HG02678 (cell line): ENCODE data around the gene CACNG3.
"Not testable (repeated sequence)": the region's sequence is repeated elsewhere in the genome, so short reads cannot be mapped to it uniquely, and the experiment has no call there.

ENCODE experiments used
- ATAC-seq: cut with Tn5 transposase; IDR thresholded peaks from one replicate; pipeline ENCODE4 v1.9.1; 2021; ENCODE audit warnings: mild to moderate bottlenecking, moderate library complexity; ENCODE audit not compliant: unreplicated experiment

The CACNG3 gene

DNA sequence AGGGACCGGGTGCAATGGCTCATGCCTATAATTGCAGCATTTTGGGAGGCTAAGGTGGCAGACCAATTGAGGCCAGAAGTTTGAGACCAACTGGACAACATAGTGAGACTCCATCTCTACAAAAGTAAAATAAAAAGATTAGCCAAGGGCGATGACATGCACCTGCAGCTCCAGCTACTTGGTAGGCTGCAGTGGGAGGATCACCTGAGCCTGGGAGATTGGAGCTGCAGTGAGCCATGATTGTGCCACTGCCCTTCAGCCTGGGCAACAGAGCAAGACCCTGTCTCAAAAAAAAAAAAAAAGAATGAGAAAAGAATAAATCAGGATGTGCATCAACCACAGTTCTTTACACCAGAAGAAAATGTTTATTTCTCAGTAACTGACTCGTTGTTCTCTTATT is 76.0 kb downstream of the CACNG3 start:
- ATAC-seq = no peak

DNA sequence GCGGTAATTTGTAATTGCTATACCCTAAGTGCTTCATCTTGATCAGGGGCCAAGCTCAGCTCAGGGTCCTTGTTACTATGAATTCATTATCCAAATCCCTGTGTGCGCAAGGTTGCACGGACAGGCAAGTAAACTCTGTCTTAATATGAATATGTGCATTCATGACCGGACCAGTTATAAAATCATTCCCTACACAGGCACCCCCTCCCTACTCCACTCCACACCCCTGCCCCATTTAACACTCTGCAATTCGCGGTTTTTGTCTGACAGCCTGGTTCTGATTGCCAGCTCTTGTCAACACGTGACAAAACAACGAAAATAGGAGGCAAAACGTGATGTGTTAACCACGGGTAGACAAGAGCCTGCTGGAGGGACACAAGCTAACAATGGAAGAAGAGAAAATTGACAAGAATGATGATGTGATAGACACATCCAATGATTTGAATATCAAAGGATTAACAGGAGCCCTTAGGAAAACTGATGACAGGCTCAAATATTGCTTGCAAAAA is 76.5 kb downstream of the CACNG3 start:
- no peak for ATAC-seq

DNA sequence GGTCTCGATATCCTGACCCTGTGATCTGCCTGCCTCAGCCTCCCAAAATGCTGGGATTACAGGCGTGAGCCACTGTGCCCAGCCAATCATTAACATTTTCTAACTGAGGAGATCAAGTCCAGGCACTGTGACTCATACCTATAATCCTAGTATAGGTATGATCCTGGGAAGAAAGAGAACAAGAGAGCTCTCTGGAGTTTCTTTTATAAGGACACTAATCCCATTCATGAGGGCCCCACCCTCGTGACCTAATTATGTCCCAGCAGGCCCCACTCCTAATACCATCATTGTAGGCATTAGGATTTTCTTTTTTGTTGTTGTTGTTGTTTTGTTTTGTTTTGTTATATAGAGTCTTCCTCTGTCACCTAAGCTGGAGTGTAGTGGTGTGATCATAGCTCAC is 80.4 kb downstream of the CACNG3 start:
- ATAC-seq = no peak

GRCh38 chr16:24337013-24337412 is 80.9 kb downstream of the CACNG3 start:
- no peak for ATAC-seq

- ATAC-seq = not testable (repeated sequence)
These were observed 87.7 kb downstream of the CACNG3 start for GRCh38 chr16:24343829-24344228.

DNA sequence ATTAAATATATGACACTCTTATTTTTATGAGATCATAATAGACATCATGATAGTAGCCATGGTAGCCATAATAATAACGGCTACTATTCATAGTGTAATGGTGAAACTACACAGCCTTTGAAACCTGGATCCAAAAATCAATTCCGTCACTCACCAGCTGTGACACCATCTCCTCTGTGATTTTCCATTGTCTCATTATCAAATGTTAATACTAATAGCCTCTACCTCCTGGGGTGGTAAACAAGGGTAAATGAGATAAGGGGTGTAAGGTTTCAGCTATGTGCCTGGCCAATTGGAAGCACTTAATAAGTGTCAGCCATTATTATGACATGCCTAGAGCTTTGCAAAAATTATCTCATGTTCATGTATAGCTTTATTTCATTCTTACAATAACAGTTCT is 88.6 kb downstream of the CACNG3 start:
- no peak for ATAC-seq

- no peak for ATAC-seq
These were observed 89.6 kb downstream of the CACNG3 start for GRCh38 chr16:24345704-24346103.

- ATAC-seq = no peak
These were observed 90.6 kb downstream of the CACNG3 start for GRCh38 chr16:24346734-24347133.

DNA sequence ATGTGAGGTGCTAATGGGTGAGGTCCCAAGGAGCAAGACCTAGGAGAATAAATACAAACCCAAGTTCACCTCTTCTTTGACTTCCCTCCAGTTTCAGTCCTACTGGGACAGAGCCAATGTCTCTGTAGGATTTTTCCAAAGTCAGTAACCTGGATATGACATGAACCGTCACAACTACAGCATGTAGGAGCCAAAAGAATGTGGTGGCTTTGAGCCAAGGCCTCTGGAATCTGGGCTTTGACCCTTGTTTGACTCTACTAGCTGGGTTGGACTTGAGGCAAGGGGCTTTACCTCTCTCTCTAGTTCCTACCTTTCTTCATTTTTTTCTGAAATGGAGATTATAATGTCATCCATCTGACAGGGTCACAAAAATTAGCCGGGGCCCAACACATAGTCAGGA is 91.4 kb downstream of the CACNG3 start:
- no peak for ATAC-seq

DNA sequence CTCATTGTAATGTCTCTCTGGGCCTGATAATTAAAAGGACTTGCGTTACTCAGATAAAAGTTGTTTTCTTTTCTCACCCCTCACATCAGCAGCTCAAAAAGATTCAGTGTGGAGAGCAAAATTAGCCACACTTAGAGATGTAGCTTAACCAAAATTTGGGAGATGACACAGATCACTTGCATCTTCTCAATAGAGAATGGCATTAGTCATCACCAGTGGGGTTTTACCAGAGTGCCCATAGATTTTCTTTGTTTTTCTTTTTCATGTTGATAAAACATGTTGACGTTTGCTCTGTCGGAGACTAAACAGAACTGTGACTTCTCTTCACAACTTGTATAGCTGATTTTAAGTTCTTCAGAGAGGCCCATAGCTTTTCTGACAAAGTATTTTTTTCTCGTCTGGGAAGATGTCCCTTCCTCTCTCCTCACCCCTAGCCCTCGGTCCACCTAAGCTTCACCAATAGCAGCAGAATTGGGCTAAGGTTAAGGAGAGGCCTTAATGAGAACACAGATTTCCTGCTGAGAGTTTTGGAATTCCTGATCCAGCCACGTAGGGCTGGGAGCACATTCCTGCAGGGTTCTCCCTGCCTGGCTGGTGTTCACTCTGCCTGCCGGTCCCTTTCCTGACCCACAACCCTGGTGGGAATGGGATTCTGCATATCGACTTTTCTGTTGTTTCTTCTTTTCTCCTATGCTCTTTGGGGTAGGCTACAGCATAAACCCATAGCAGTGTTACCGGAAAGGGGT is 92.6 kb downstream of the CACNG3 start:
- ATAC-seq = no peak

- ATAC-seq = no peak
These were observed 93.2 kb downstream of the CACNG3 start for GRCh38 chr16:24349320-24349719.

DNA sequence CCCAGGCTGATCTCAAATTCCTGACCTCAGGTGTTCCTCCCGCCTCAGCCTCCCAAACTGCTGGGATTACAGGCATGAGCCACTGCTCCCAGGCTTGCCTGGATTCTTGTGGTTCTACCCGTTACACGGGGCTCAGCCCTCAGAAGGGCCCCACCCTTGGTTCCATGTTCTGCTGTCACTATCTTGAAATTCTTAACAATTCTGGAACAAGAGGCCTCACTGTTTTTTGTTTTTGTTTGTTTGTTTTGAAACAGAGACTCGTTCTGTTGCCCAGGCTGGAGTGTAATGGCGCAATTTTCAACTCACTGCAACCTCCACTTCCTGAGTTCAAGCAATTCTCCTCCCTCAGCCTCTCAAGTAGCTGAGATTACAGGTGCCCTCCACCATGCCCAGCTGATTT is 96.6 kb downstream of the CACNG3 start:
- ATAC-seq = no peak

DNA sequence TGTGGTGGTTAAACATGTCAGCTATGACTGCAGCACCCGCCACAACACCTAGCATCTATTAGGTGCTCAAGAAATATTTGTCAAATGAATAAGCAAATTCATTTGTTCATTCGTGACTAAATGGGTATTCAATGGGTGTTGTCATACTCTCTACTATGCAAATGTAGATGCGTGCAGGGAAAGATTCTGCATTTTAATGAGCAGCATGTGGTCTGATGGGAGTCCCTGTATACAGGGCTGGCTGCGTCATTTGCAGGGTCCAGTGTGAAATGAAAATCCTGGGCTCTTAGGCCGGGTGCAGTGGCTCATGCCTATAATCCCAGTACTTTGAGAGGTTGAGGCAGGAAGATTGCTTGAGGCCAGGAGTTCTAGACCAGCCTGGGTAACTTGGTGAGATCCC is 97.5 kb downstream of the CACNG3 start:
- no peak for ATAC-seq

GRCh38 chr16:24357511-24357910 is 101.4 kb downstream of the CACNG3 start:
- ATAC-seq = no peak

DNA sequence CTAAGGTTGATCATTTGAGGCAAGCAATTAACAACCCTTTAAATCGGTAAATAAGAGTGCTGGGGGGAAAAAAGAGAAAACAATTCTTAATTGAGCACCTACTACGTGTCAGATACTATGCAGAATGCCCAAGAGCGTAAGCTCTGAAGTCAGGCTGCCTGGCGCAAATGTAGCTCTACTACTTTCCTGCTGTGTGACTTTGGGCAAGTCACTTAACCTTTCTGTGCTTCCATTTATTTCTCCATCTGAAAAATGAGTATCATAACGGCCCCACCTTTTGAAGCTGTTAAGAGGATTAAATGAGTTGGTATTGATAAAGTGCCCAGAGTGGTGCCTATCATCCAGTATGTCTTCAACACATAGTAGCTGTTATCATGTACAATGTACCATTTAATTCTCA is 102.0 kb downstream of the CACNG3 start:
- no peak for ATAC-seq

GRCh38 chr16:24359490-24359889 is 103.4 kb downstream of the CACNG3 start:
- no peak for ATAC-seq

- no peak for ATAC-seq
These were observed 104.8 kb downstream of the CACNG3 start for GRCh38 chr16:24360936-24361335.

DNA sequence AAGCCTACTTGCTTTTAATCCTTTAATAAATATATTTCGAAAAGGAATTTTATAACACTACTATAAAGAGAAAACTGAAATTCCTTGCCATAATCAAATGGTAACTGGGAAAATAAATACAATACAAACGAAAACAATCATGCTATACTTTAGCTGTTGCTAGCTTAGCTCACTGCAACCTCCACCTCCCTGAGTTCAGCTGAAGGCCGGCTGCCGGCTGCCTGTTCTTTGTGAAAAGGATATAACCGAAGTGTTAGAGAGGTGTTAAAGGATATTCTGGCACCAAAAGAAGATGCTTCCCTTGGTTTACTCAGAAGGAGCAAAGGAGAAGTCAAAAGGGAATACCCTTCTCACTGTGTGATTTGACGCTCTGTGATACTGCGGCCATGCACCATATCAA is 108.5 kb downstream of the CACNG3 start:
- no peak for ATAC-seq

GRCh38 chr16:24367186-24367710 is 111.1 kb downstream of the CACNG3 start:
- ATAC-seq = no peak

DNA sequence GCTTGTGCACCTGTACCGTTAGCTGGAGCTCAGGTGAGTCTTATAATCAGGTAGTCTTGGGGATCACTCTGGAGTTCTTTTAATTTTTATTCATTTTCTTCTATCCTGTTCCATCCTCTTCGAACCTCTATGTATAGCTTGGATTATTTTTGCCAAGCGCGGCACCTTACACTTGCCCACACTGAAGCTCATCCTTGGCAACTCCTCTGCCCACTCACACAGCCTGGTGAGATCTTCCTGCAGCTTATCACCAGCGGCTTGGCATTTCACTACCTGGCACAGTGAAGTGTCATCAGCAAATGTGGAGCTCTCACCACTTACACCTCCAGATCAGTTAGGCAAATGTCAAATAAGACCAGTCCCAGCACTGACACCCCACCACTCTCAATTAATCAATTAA is 116.7 kb downstream of the CACNG3 start:
- no peak for ATAC-seq

GRCh38 chr16:24378999-24379398 is 122.9 kb downstream of the CACNG3 start:
- ATAC-seq = no peak

DNA sequence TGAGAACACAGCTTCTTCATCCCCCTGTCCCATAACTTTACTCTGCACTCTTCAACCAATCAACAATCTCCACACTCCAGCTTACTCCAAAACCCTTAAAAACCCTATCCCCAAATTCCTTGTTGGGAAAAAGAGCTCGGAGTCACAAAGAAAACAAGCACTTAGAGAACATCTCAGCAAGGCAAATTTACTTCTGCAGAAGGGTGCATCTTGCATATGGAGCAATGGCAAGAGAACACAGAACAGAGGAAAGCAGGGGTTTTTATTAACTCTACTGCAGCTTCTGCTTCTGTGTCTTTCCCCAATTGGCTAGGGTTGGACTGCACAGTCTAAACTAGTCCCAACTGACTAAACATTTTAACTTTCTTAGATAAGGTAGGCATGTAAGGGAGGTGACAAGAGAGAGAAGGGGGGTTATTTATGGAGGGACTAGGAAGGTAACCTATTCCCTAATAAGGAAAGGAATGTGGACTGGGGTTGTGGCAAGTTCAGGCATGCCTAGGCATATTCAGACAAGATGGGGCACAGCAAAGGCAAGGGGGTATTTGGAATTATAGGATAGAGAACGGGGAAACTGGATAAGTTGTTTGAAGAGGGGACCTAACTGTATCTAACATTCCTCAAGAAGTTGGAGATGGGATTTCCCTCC is 125.5 kb downstream of the CACNG3 start:
- no peak for ATAC-seq
